ENCODE results near the gene ELAPOR1. TPM values are rescaled to one million over a fixed set of nuclear protein-coding genes. Genes with fewer than 3 reads are reported as not detected.

ELAPOR1 gene
- total and polyA plus RNA-seq, 2 donors (not counting 1 experiment from before 2014, with no cell fraction given) = 0.17 to 0.76 TPM

- no peak overlapping the region for H3K9ac ChIP-seq (ENCODE audit: insufficient read depth, low read length)
- no peak overlapping the region for H2AFZ ChIP-seq (ENCODE audit: low read length)
- H3K4me2 ChIP-seq (ENCODE audit: extremely low read depth, insufficient read depth, low read length) = no peak overlapping the region
- TF ChIP-seq CTCF (conservative IDR thresholded peaks at IDR 0.05 in 1 of 2, IDR thresholded peaks at IDR 0.05 in 1 of 2; ENCODE audit: low read depth in 1 of 2, low read length in 2 of 2) (no peak), EZH2 (IDR thresholded peaks at IDR 0.05; ENCODE audit: low read length, missing control alignments) (no peak)
- H3K4me3 ChIP-seq (replicated peaks in 1 of 4; ENCODE audit: control extremely low read depth in 1 of 4, insufficient read depth in 1 of 4, low read depth in 3 of 4, low read length in 4 of 4) = no peak overlapping the region
- no peak for DNase-seq (ENCODE audit: low read depth in 2 of 2)
- no peaks in the 10 kb centered on the region for H3K36me3 ChIP-seq (ENCODE audit: control insufficient read depth, insufficient read depth, low read length)
- no peaks in the 10 kb centered on the region for H4K20me1 ChIP-seq (ENCODE audit: control insufficient read depth, extremely low read depth, insufficient read depth, low read length)
- no peak overlapping the region for H3K27ac ChIP-seq (ENCODE audit: insufficient read depth, low read length)
- H3K79me2 ChIP-seq (ENCODE audit: control insufficient read depth, insufficient read depth, low read length) = peaks cover 15% of the 10 kb centered on the region
- H3K9me3 ChIP-seq (ENCODE audit: control insufficient read depth, insufficient read depth, low read depth, low read length) = no peaks in the 10 kb centered on the region
- no peaks in the 10 kb centered on the region for H3K4me1 ChIP-seq (ENCODE audit: control insufficient read depth, extremely low read depth, insufficient read depth, low read length)
- H3K27me3 ChIP-seq (ENCODE audit: control insufficient read depth, insufficient read depth, low read length) = no peaks in the 10 kb centered on the region
Observed at GRCh38 chr1:109079240-109079622, 34.7 kb upstream of the ELAPOR1 start.

GRCh38 chr1:109080441-109081082 is 33.4 kb upstream of the ELAPOR1 start:
- no peak overlapping the region for H3K4me2 ChIP-seq (ENCODE audit: extremely low read depth, insufficient read depth, low read length)
- H3K36me3 ChIP-seq (ENCODE audit: control insufficient read depth, insufficient read depth, low read length) = no peaks in the 10 kb centered on the region
- no peaks in the 10 kb centered on the region for H3K4me1 ChIP-seq (ENCODE audit: control insufficient read depth, extremely low read depth, insufficient read depth, low read length)
- H2AFZ ChIP-seq (ENCODE audit: low read length) = peak overlapping the region; percentile 2
- no peak overlapping the region for H3K9ac ChIP-seq (ENCODE audit: insufficient read depth, low read length)
- H3K27ac ChIP-seq (ENCODE audit: insufficient read depth, low read length) = no peak overlapping the region
- no peaks in the 10 kb centered on the region for H4K20me1 ChIP-seq (ENCODE audit: control insufficient read depth, extremely low read depth, insufficient read depth, low read length)
- H3K27me3 ChIP-seq (ENCODE audit: control insufficient read depth, insufficient read depth, low read length) = no peaks in the 10 kb centered on the region
- peaks cover 2% of the 10 kb centered on the region for H3K79me2 ChIP-seq (ENCODE audit: control insufficient read depth, insufficient read depth, low read length)
- no peak overlapping the region for H3K4me3 ChIP-seq (replicated peaks in 1 of 4; ENCODE audit: control extremely low read depth in 1 of 4, insufficient read depth in 1 of 4, low read depth in 3 of 4, low read length in 4 of 4)
- no peaks in the 10 kb centered on the region for H3K9me3 ChIP-seq (ENCODE audit: control insufficient read depth, insufficient read depth, low read depth, low read length)
- TF ChIP-seq EZH2 (IDR thresholded peaks at IDR 0.05; ENCODE audit: low read length, missing control alignments) = no peak
- no peak for TF ChIP-seq CTCF (conservative IDR thresholded peaks at IDR 0.05 in 1 of 2, IDR thresholded peaks at IDR 0.05 in 1 of 2; ENCODE audit: low read depth in 1 of 2, low read length in 2 of 2)
- no peak for DNase-seq (ENCODE audit: low read depth in 2 of 2)

GRCh38 chr1:109083501-109083900 is 30.4 kb upstream of the ELAPOR1 start:
- Histone ChIP-seq H3K9me3 (ENCODE audit: control insufficient read depth, insufficient read depth, low read depth, low read length) (no peaks in the 10 kb centered on the region), H3K27ac (ENCODE audit: insufficient read depth, low read length) (no peak overlapping the region), H3K4me2 (ENCODE audit: extremely low read depth, insufficient read depth, low read length) (no peak overlapping the region), H3K79me2 (ENCODE audit: control insufficient read depth, insufficient read depth, low read length) (no peaks in the 10 kb centered on the region), H2AFZ (ENCODE audit: low read length) (no peak overlapping the region), H3K36me3 (ENCODE audit: control insufficient read depth, insufficient read depth, low read length) (no peaks in the 10 kb centered on the region), H3K4me3 (replicated peaks in 1 of 4; ENCODE audit: control extremely low read depth in 1 of 4, insufficient read depth in 1 of 4, low read depth in 3 of 4, low read length in 4 of 4) (no peak overlapping the region), H3K9ac (ENCODE audit: insufficient read depth, low read length) (no peak overlapping the region), H3K4me1 (ENCODE audit: control insufficient read depth, extremely low read depth, insufficient read depth, low read length) (no peaks in the 10 kb centered on the region), H4K20me1 (ENCODE audit: control insufficient read depth, extremely low read depth, insufficient read depth, low read length) (no peaks in the 10 kb centered on the region), H3K27me3 (ENCODE audit: control insufficient read depth, insufficient read depth, low read length) (no peaks in the 10 kb centered on the region)
- no peak for TF ChIP-seq EZH2 (IDR thresholded peaks at IDR 0.05; ENCODE audit: low read length, missing control alignments)
- TF ChIP-seq CTCF (conservative IDR thresholded peaks at IDR 0.05 in 1 of 2, IDR thresholded peaks at IDR 0.05 in 1 of 2; ENCODE audit: low read depth in 1 of 2, low read length in 2 of 2) = no peak
- DNase-seq (ENCODE audit: low read depth in 2 of 2) = no peak
